ENCODE results near the gene SCAANT1.

GRCh38 chr3:63876260-63876659 lies 35.9 kb downstream of the SCAANT1 start:
- TF ChIP-seq POU6F1 (CRISPR knock-in tag; IDR thresholded peaks at IDR 0.05; ENCODE audit: borderline replicate concordance, low read depth) (no peak), PATZ1 (CRISPR knock-in tag; IDR thresholded peaks at IDR 0.05; ENCODE audit: borderline replicate concordance) (no peak), OSR1 (CRISPR knock-in tag; IDR thresholded peaks at IDR 0.05) (no peak), ZFP30 (CRISPR knock-in tag; IDR thresholded peaks at IDR 0.05) (no peak), CSDC2 (CRISPR knock-in tag; IDR thresholded peaks at IDR 0.05) (no peak)
